ENCODE data around the gene SEMA6A. TPM values are rescaled to one million over a fixed set of nuclear protein-coding genes. Genes with fewer than 3 reads are reported as not detected.

Gene SEMA6A
- polyA plus RNA-seq, 2 of the 4 experiments (the other 2 are of a cell fraction), result 0.01 TPM; not detected in 1

DNA sequence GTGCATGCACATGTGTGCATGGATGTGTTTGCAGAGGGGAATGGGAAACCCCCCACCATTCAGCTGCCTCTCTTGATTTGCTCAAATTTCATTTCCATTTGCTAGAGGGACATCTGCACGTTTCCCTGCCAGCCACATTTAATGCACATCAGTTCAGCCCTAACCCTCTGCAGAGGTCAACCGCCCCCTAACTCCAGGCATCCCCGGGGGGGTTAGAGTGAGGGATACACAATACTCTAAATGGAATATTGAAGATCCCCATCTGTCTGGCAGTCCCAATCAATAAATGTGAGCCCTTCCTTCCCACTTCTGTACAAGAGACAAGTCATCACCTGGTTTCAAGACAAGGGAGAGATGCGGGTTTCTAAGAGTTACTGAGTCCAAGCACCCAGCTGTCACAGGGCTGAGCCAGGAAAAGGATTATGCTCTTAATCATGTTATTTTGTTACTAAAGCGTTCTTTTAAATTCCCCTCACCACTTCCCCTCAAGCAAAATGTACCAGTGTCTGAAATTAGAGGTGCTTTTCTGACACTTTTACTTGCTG lies 134.1 kb downstream of the SEMA6A start:
- DNase-seq (ENCODE audit: low read depth in 1 of 2, low spot score in 1 of 2) (no peak), ATAC-seq (no peak), FAIRE-seq (no peak)
- Histone ChIP-seq H3K4me1 (no peaks in the 10 kb centered on the region), H3K27ac (no peak overlapping the region), H3K9me3 (no peaks in the 10 kb centered on the region), H3K4me3 (no peak overlapping the region), H3K4me2 (no peak overlapping the region)
- TF ChIP-seq PBX3 (IDR thresholded peaks at IDR 0.05), result no peak
- TF ChIP-seq SMC3 (IDR thresholded peaks at IDR 0.05), result no peak
- no peak for TF ChIP-seq RFX5 (IDR thresholded peaks at IDR 0.05)
- TF ChIP-seq CHD4 (IDR thresholded peaks at IDR 0.05; ENCODE audit: borderline replicate concordance), result no peak
- TF ChIP-seq, protein P1, sequence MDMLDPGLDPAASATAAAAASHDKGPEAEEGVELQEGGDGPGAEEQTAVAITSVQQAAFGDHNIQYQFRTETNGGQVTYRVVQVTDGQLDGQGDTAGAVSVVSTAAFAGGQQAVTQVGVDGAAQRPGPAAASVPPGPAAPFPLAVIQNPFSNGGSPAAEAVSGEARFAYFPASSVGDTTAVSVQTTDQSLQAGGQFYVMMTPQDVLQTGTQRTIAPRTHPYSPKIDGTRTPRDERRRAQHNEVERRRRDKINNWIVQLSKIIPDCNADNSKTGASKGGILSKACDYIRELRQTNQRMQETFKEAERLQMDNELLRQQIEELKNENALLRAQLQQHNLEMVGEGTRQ (IDR thresholded peaks at IDR 0.05), result no peak
- no peak for TF ChIP-seq CEBPB (IDR thresholded peaks at IDR 0.05)
- TF ChIP-seq ZSCAN20 (CRISPR knock-in tag; IDR thresholded peaks at IDR 0.05), result no peak
- no peak for TF ChIP-seq ZFP36 (IDR thresholded peaks at IDR 0.05; ENCODE audit: borderline replicate concordance, partially characterized antibody)
- no peak for TF ChIP-seq FOSL2 (IDR thresholded peaks at IDR 0.05)
- TF ChIP-seq FOSL2 (CRISPR knock-in tag; IDR thresholded peaks at IDR 0.05), result no peak
- no peak for TF ChIP-seq HDAC2 (IDR thresholded peaks at IDR 0.05)
- no peak for TF ChIP-seq MAFK (IDR thresholded peaks at IDR 0.05; ENCODE audit: partially characterized antibody)
- no peak for TF ChIP-seq RCOR1 (IDR thresholded peaks at IDR 0.05; ENCODE audit: low read depth, low read length)
- POLR2A ChIA-PET, result no interaction called here
- WGBS (ENCODE audit: missing lambda C conversion rate), result 32% methylated on average over 5 of the region's 5 CpGs
- CTCF ChIA-PET, result interaction anchor here (1.3 kb wide), 1 partner anchor 9 kb away, joined by 4 read pairs; no protein-coding TSS in a partner anchor

GRCh38 chr5:116439905-116440304 lies 134.7 kb downstream of the SEMA6A start:
- Histone ChIP-seq H3K4me2 (no peak overlapping the region), H3K9me3 (no peaks in the 10 kb centered on the region), H3K4me1 (no peaks in the 10 kb centered on the region), H3K4me3 (no peak overlapping the region), H3K27ac (no peak overlapping the region)
- POLR2A ChIA-PET, result no interaction called here
- DNase-seq (ENCODE audit: low read depth in 1 of 2, low spot score in 1 of 2) (no peak), FAIRE-seq (no peak), ATAC-seq (no peak)
- CTCF ChIA-PET, result no interaction called here
- 25% methylated on average over 5 of the region's 5 CpGs for WGBS (ENCODE audit: missing lambda C conversion rate)
- TF ChIP-seq HEYL (CRISPR knock-in tag; IDR thresholded peaks at IDR 0.05) (no peak), KDM5A (IDR thresholded peaks at IDR 0.05) (no peak)
- TF ChIP-seq, protein P1 (IDR thresholded peaks at IDR 0.05), result no peak

- 35% methylated on average over 6 of the region's 6 CpGs for WGBS (ENCODE audit: missing lambda C conversion rate)
Observed at GRCh38 chr5:116438979-116439554, 135.6 kb downstream of the SEMA6A start.

More at GRCh38 chr5:116438979-116439554, 135.6 kb downstream of the SEMA6A start:
- Histone ChIP-seq H3K4me3 (no peak overlapping the region), H3K4me2 (no peak overlapping the region), H3K27ac (no peak overlapping the region), H3K9me3 (no peaks in the 10 kb centered on the region), H3K4me1 (no peaks in the 10 kb centered on the region)
- ATAC-seq, result no peak
- FAIRE-seq, result no peak
- no peak for DNase-seq (ENCODE audit: low read depth in 1 of 2, low spot score in 1 of 2)
- ChIA-PET POLR2A (no interaction called here), CTCF (interaction anchor here (0.6 to 0.9 kb wide), 2 partner anchors 12 to 1115 kb away, joined by 3 read pairs; no protein-coding TSS in a partner anchor)
- no peak for TF ChIP-seq BCL3 (IDR thresholded peaks at IDR 0.05)

Data from A549 (cell line).